Activated CD4-positive, alpha-beta memory T cell treated with anti-CD3 and anti-CD28 coated beads, Interleukin-2, amount 10 ng/mL, durations not matched to agents 7 days and 5 days (primary cell): ENCODE data around the gene FAM117A. TPM values are rescaled to one million over a fixed set of nuclear protein-coding genes. Genes with fewer than 3 reads are reported as not detected.
"Not testable (repeated sequence)": the region's sequence is repeated elsewhere in the genome, so short reads cannot be mapped to it uniquely, and the experiment has no call there.

Experiments
- CTCF ChIA-PET: fragments of 350-600 bp; sonication (Branson Sonifier 250); formaldehyde crosslinking; loops from one replicate; lab custom pipeline; 2021; ENCODE audit warnings: antibody characterized with exemption, inconsistent platforms; lab: Charles Lee
- POLR2A ChIA-PET: fragments of 350-600 bp; sonication (Branson Sonifier 250); formaldehyde crosslinking; loops from one replicate; lab custom pipeline; 2021; ENCODE audit warnings: antibody characterized with exemption; lab: Charles Lee
- DNase-seq: peaks from one replicate; pipeline ENCODE4 v3.0.0-alpha.2; 2020
- H3K27ac Mint-ChIP-seq: one replicate; pipeline ENCODE4 v1.8.0; 2021; ENCODE audit warnings: mild to moderate bottlenecking, mixed read lengths
- H3K27me3 Mint-ChIP-seq: one replicate; pipeline ENCODE4 v1.8.0; 2021; ENCODE audit warnings: mixed read lengths
- H3K36me3 Mint-ChIP-seq: one replicate; pipeline ENCODE4 v1.8.0; 2021; ENCODE audit warnings: low read depth, mixed read lengths
- H3K4me1 Mint-ChIP-seq: one replicate; pipeline ENCODE4 v1.8.0; 2021; ENCODE audit warnings: mixed read lengths
- H3K4me3 Mint-ChIP-seq: one replicate; pipeline ENCODE4 v1.8.0; 2021; ENCODE audit warnings: mild to moderate bottlenecking, mixed read lengths
- H3K9me3 Mint-ChIP-seq: one replicate; pipeline ENCODE4 v1.8.0; 2021; ENCODE audit warnings: mixed read lengths
- total RNA-seq, 2 experiments: library from RNA; stranded (reverse); gene quantifications; one replicate each; pipeline ENCODE4 v1.2.3, GENCODE V29; 2021

FAM117A gene
- total RNA-seq, 2 experiments from 2014 or later: 61.0 to 62.0 TPM

- ChIA-PET POLR2A (interaction anchor here (2.0 to 11.0 kb wide), 6 partner anchors 8 to 52 kb away, joined by 5 to 196 read pairs (median 55); partner anchors contain the start of genes KAT7 and SLC35B1), CTCF (interaction anchor here (1.0 to 5.1 kb wide), 3 partner anchors 19 to 191 kb away, joined by 3 to 38 read pairs (median 7); partner anchors contain the start of gene SLC35B1)
- Mint-ChIP-seq H3K27me3 (peaks cover 15% of the 10 kb centered on the region), H3K4me1 (peaks cover 72% of the 10 kb centered on the region), H3K4me3 (peak overlapping the region; percentile 55), H3K27ac (peak overlapping the region; percentile 72), H3K36me3 (peaks cover 39% of the 10 kb centered on the region), H3K9me3 (no peaks in the 10 kb centered on the region)
- no peak for DNase-seq
Observed at GRCh38 chr17:49760932-49761558, 2.9 kb downstream of the FAM117A start.

DNA sequence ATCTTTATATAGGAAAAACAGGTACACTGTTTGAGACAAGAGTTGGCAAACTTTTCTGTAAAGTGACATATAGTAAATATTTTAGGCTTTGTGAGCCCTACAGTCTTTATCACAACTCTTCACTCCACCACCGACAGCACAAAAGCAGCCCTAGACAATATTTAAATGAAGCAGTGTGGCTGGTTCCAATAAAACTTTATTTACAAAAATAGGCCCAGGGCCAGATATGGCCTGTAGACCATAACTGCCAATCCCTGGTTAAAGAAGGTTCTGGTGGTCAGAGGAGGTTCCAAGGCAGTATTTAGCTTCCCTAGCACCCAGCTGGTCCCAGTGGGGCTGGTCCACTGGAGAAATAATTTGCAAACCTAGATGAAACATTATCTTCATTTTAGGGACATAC is 3.6 kb downstream of the FAM117A start:
- H3K4me1 Mint-ChIP-seq: peaks cover 77% of the 10 kb centered on the region
- ChIA-PET CTCF (interaction anchor here (1.0 to 5.1 kb wide), 2 partner anchors 51 to 190 kb away, joined by 3 to 38 read pairs; partner anchors contain the start of gene SLC35B1), POLR2A (interaction anchor here (2.0 to 11.0 kb wide), 6 partner anchors 8 to 52 kb away, joined by 5 to 196 read pairs (median 55); partner anchors contain the start of genes KAT7 and SLC35B1)
- H3K27ac Mint-ChIP-seq: no peak overlapping the region
- H3K36me3 Mint-ChIP-seq: peaks cover 47% of the 10 kb centered on the region
- no peaks in the 10 kb centered on the region for H3K9me3 Mint-ChIP-seq
- H3K4me3 Mint-ChIP-seq: no peak overlapping the region
- DNase-seq: no peak
- peaks cover 7% of the 10 kb centered on the region for H3K27me3 Mint-ChIP-seq

DNA sequence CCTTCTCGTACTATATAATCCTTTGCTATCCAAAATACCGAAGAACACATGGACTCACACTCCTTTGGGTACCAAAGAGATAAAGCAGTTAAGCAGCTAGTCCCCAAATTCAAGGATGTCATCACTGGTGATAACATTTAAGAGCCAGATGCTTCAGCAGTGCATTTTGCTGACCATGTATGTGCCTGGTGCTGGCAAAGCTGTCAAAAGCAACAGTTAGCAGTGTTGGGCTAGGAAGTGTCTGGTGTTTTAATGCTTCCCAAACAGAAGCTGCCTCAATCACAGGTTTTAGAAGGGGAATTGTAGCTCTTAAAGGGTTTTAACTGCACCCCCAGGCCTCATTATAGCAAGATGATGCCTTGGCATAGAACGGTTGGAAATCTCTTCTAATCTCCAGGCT is 4.7 kb downstream of the FAM117A start:
- Mint-ChIP-seq H3K27me3 (no peaks in the 10 kb centered on the region), H3K36me3 (peaks cover 50% of the 10 kb centered on the region), H3K4me1 (peaks cover 76% of the 10 kb centered on the region), H3K9me3 (no peaks in the 10 kb centered on the region), H3K27ac (no peak overlapping the region), H3K4me3 (no peak overlapping the region)
- POLR2A ChIA-PET: interaction anchor here (1.6 to 11.0 kb wide), 3 partner anchors 11 to 51 kb away, joined by 6 to 196 read pairs (median 132); partner anchors contain the start of gene SLC35B1
- DNase-seq: no peak
- CTCF ChIA-PET: interaction anchor here (0.7 to 2.0 kb wide), 3 partner anchors 11 to 914 kb away, joined by 3 to 7 read pairs (median 3); no protein-coding TSS in a partner anchor

DNA sequence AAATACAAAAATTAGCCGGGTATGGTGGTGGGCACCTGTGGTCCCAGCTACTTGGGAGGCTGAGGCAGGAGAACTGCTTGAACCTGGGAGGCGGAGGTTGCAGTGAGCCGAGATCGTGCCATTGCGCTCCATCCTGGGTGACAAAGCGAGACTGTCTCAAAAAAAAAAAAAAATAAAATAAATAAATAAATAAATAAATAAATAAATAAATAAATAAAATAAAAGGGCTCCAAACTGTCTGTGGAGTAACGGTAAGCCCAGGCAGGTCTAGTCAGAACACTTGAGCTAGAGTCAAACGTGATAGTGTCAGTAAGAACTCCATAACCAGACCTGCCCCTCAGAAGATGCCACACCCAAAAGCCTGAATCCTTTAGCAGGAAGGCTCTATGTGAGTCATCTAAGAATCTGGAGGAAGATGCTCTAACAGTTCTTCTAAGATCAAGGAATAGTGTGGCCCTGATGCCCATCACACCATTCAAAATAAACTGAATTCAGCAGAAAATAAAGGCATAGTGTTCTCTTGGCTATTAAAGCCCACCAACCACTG is 5.4 kb downstream of the FAM117A start:
- POLR2A ChIA-PET: interaction anchor here (1.6 to 11.0 kb wide), 4 partner anchors 10 to 50 kb away, joined by 6 to 196 read pairs (median 73); partner anchors contain the start of gene SLC35B1
- CTCF ChIA-PET: interaction anchor here (0.7 to 2.0 kb wide), 3 partner anchors 10 to 914 kb away, joined by 3 to 7 read pairs (median 3); no protein-coding TSS in a partner anchor
- H3K9me3 Mint-ChIP-seq, H3K27me3 Mint-ChIP-seq, DNase-seq, H3K27ac Mint-ChIP-seq, H3K4me3 Mint-ChIP-seq: not testable (repeated sequence)
- Mint-ChIP-seq H3K36me3 (peaks cover 49% of the 10 kb centered on the region), H3K4me1 (peaks cover 79% of the 10 kb centered on the region)

DNA sequence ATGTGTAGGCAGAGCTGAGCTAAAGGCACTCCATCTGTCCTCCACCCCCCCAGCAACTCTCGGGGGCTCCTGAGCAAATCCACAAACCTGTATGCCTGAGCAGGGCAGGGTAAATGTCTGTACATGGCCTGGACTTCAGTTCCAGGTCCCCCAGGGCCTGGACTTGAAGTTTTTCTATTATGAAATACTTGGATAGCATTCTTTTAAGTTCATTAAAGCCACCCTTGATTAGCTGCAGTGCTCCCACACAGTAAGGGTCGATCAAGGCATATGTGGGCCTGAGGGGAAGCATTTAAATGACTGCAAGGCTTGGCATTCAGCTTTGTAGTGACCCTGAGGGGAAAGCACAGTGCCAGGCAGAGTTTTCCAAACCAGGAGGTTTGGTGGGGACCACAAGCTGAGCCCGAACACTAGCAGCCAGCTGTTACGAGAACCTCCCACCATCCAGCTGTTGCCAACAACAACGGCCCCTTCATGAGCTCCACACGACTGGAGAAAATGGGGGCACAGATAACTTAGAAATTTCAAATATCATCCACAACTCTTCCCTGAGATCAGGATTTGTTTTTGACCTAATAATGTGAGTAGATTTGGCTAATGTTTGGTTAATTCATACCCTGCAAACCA is 6.7 kb downstream of the FAM117A start:
- ChIA-PET POLR2A (interaction anchor here (0.9 to 11.0 kb wide), 4 partner anchors 10 to 49 kb away, joined by 3 to 196 read pairs (median 9); partner anchors contain the start of gene SLC35B1), CTCF (interaction anchor here (1.2 to 1.6 kb wide), 2 partner anchors 10 to 15 kb away, joined by 3 to 4 read pairs; no protein-coding TSS in a partner anchor)
- Mint-ChIP-seq H3K4me1 (peaks cover 83% of the 10 kb centered on the region), H3K27ac (no peak overlapping the region), H3K36me3 (peaks cover 54% of the 10 kb centered on the region), H3K27me3 (no peaks in the 10 kb centered on the region), H3K4me3 (no peak overlapping the region), H3K9me3 (no peaks in the 10 kb centered on the region)
- no peak for DNase-seq

GRCh38 chr17:49756323-49757150 is 7.4 kb downstream of the FAM117A start:
- POLR2A ChIA-PET: interaction anchor here (0.7 to 11.0 kb wide), 5 partner anchors 9 to 48 kb away, joined by 3 to 196 read pairs (median 4); partner anchors contain the start of gene SLC35B1
- Mint-ChIP-seq H3K27ac (no peak overlapping the region), H3K27me3 (no peaks in the 10 kb centered on the region), H3K9me3 (no peaks in the 10 kb centered on the region), H3K36me3 (peaks cover 55% of the 10 kb centered on the region), H3K4me3 (no peak overlapping the region), H3K4me1 (peaks cover 78% of the 10 kb centered on the region)
- DNase-seq: no peak
- CTCF ChIA-PET: interaction anchor here (0.7 to 1.6 kb wide), 4 partner anchors 10 to 181 kb away, joined by 3 to 6 read pairs (median 4); no protein-coding TSS in a partner anchor

- ChIA-PET POLR2A (interaction anchor here (0.7 to 11.0 kb wide), 3 partner anchors 8 to 26 kb away, joined by 3 to 196 read pairs (median 14); no protein-coding TSS in a partner anchor), CTCF (interaction anchor here (1.3 to 1.6 kb wide), 2 partner anchors 9 to 14 kb away, joined by 3 to 6 read pairs; no protein-coding TSS in a partner anchor)
- Mint-ChIP-seq H3K36me3 (peaks cover 54% of the 10 kb centered on the region), H3K27ac (peak overlapping the region; percentile 12), H3K9me3 (no peaks in the 10 kb centered on the region), H3K27me3 (no peaks in the 10 kb centered on the region), H3K4me3 (no peak overlapping the region), H3K4me1 (peaks cover 72% of the 10 kb centered on the region)
- DNase-seq: no peak
Observed at GRCh38 chr17:49755663-49756283, 8.2 kb downstream of the FAM117A start.

DNA sequence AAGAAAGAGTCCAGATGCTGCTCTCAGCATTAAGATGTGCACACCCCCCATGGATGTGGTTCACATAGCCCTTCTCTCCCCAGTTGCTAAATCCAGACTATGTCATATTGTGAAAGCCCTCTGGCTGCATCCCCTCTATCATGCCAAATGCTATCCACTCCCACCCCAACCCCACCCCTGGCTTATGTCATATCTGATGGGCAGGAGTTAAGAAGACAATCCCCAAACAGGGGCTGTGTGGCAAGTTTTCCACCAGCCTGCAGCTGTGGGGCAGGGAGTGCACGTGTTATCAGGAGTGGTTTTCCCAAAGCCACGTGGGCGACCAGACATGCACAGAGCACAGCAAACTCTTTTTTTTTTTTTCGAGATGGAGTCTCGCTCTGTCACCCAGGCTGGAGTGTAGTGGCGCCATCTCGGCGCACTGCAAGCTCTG is 10.0 kb downstream of the FAM117A start:
- ChIA-PET CTCF (no interaction called here), POLR2A (interaction anchor here (0.8 to 11.0 kb wide), 4 partner anchors 8 to 46 kb away, joined by 3 to 196 read pairs (median 12); partner anchors contain the start of gene SLC35B1)
- H3K4me3 Mint-ChIP-seq: no peak overlapping the region
- no peak overlapping the region for H3K27ac Mint-ChIP-seq
- H3K36me3 Mint-ChIP-seq: peaks cover 47% of the 10 kb centered on the region
- DNase-seq: no peak
- peaks cover 70% of the 10 kb centered on the region for H3K4me1 Mint-ChIP-seq
- no peaks in the 10 kb centered on the region for H3K9me3 Mint-ChIP-seq
- no peaks in the 10 kb centered on the region for H3K27me3 Mint-ChIP-seq

GRCh38 chr17:49752508-49752907 is 11.4 kb downstream of the FAM117A start:
- Mint-ChIP-seq H3K36me3 (peaks cover 40% of the 10 kb centered on the region), H3K27me3 (no peaks in the 10 kb centered on the region), H3K4me1 (peaks cover 74% of the 10 kb centered on the region), H3K27ac (peak overlapping the region; percentile 12), H3K4me3 (no peak overlapping the region), H3K9me3 (no peaks in the 10 kb centered on the region)
- DNase-seq: no peak
- POLR2A ChIA-PET: interaction anchor here (1.0 to 2.5 kb wide), 4 partner anchors 9 to 41 kb away, joined by 3 to 15 read pairs (median 6); partner anchors contain the start of gene FAM117A
- CTCF ChIA-PET: interaction anchor here (0.7 to 1.6 kb wide), 3 partner anchors 45 to 106 kb away, joined by 3 to 4 read pairs (median 3); no protein-coding TSS in a partner anchor

DNA sequence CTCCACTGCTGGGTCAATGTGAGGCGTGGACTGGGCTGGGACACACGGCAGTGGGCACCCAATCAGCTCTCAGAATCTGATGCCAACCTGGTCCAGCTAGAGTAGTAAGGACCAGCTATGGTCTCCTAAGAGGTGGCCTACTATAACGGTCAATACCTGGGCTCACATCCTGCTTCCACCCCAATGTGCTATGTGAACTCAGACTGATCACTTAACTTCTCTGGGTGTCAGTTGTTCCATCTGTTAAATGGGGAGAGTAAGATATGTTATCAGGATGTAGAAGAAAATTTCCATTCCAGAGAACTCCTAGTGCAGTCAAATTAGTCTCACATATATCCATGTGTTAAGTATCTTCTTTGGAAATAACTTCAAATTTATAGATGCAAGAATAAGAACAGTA is 14.2 kb downstream of the FAM117A start:
- H3K4me3 Mint-ChIP-seq: no peak overlapping the region
- CTCF ChIA-PET: interaction anchor here (0.7 to 2.9 kb wide), 2 partner anchors 10 to 945 kb away, joined by 3 to 12 read pairs; no protein-coding TSS in a partner anchor
- H3K27me3 Mint-ChIP-seq: no peaks in the 10 kb centered on the region
- DNase-seq: no peak
- no peaks in the 10 kb centered on the region for H3K9me3 Mint-ChIP-seq
- POLR2A ChIA-PET: interaction anchor here (2.0 to 5.2 kb wide), 6 partner anchors 10 to 68 kb away, joined by 7 to 132 read pairs (median 57); partner anchors contain the start of genes FAM117A, KAT7 and SLC35B1
- peaks cover 43% of the 10 kb centered on the region for H3K36me3 Mint-ChIP-seq
- H3K4me1 Mint-ChIP-seq: peaks cover 83% of the 10 kb centered on the region
- peak overlapping the region; percentile 94 for H3K27ac Mint-ChIP-seq

DNA sequence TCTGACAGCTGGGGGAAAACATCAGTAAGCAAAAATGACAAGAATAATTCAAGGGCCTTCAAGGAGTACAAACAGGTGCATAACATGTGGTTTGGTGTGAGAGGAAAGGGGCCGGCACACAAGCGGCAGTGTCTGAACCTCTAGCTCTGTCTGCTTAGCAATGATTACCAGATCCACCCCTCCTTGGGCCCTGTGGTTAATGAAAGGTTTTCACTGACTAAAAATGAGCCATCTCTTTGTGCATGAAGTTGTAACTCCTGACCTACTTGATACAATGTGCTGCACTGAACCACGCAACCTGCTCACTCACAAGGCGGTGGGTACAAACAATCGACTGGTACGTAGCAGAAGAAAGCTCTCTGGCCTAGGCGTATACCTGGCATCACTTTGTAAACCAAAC is 15.1 kb downstream of the FAM117A start:
- ChIA-PET POLR2A (interaction anchor here (0.9 to 5.2 kb wide), 13 partner anchors 8 to 69 kb away, joined by 3 to 132 read pairs (median 8); partner anchors contain the start of genes FAM117A, KAT7 and SLC35B1), CTCF (interaction anchor here (1.1 to 3.5 kb wide), 6 partner anchors 9 to 40 kb away, joined by 3 to 29 read pairs (median 10); partner anchors contain the start of genes FAM117A, KAT7 and SLC35B1)
- H3K27ac Mint-ChIP-seq: peak overlapping the region; percentile 94
- peak overlapping the region; percentile 51 for H3K4me3 Mint-ChIP-seq
- peak; percentile 74 for DNase-seq
- H3K27me3 Mint-ChIP-seq: no peaks in the 10 kb centered on the region
- peaks cover 43% of the 10 kb centered on the region for H3K36me3 Mint-ChIP-seq
- peaks cover 82% of the 10 kb centered on the region for H3K4me1 Mint-ChIP-seq
- H3K9me3 Mint-ChIP-seq: no peaks in the 10 kb centered on the region
